ENCODE data around the gene SLC6A7.

The SLC6A7 gene

GRCh38 chr5:150176745-150177477, 13.0 kb upstream of the SLC6A7 start:
- Mint-ChIP-seq H3K4me3 (no peak overlapping the region), H3K4me1 (ENCODE audit: low read depth) (no peaks in the 10 kb centered on the region), H3K27ac (no peak overlapping the region), H3K27me3 (peaks cover 7% of the 10 kb centered on the region), H3K36me3 (no peaks in the 10 kb centered on the region), H3K9me3 (ENCODE audit: low read depth) (no peaks in the 10 kb centered on the region)

- Mint-ChIP-seq H3K9me3 (ENCODE audit: low read depth) (no peaks in the 10 kb centered on the region), H3K4me1 (ENCODE audit: low read depth) (no peaks in the 10 kb centered on the region), H3K27me3 (peaks cover 4% of the 10 kb centered on the region)
Observed at GRCh38 chr5:150177721-150178120, 12.1 kb upstream of the SLC6A7 start.

GRCh38 chr5:150178262-150178661, 11.6 kb upstream of the SLC6A7 start:
- H3K27ac Mint-ChIP-seq = no peak overlapping the region
- H3K27me3 Mint-ChIP-seq = peaks cover 3% of the 10 kb centered on the region
- no peak overlapping the region for H3K4me3 Mint-ChIP-seq
- H3K4me1 Mint-ChIP-seq (ENCODE audit: low read depth) = no peaks in the 10 kb centered on the region
- H3K36me3 Mint-ChIP-seq = no peaks in the 10 kb centered on the region
- no peaks in the 10 kb centered on the region for H3K9me3 Mint-ChIP-seq (ENCODE audit: low read depth)

More at GRCh38 chr5:150177721-150178120, 12.1 kb upstream of the SLC6A7 start:
- H3K36me3 Mint-ChIP-seq = no peaks in the 10 kb centered on the region
- H3K4me3 Mint-ChIP-seq = no peak overlapping the region
- H3K27ac Mint-ChIP-seq = no peak overlapping the region

- no peaks in the 10 kb centered on the region for H3K9me3 Mint-ChIP-seq (ENCODE audit: low read depth)
Observed at GRCh38 chr5:150179019-150179620, 10.7 kb upstream of the SLC6A7 start.

GRCh38 chr5:150180241-150181026, 9.4 kb upstream of the SLC6A7 start:
- H3K27me3 Mint-ChIP-seq = peaks cover 1% of the 10 kb centered on the region
- no peak overlapping the region for H3K27ac Mint-ChIP-seq
- H3K4me1 Mint-ChIP-seq (ENCODE audit: low read depth) = no peaks in the 10 kb centered on the region
- H3K9me3 Mint-ChIP-seq (ENCODE audit: low read depth) = no peaks in the 10 kb centered on the region
- no peak overlapping the region for H3K4me3 Mint-ChIP-seq
- no peaks in the 10 kb centered on the region for H3K36me3 Mint-ChIP-seq

More at GRCh38 chr5:150179019-150179620, 10.7 kb upstream of the SLC6A7 start:
- Mint-ChIP-seq H3K4me1 (ENCODE audit: low read depth) (no peaks in the 10 kb centered on the region), H3K27ac (no peak overlapping the region), H3K4me3 (no peak overlapping the region), H3K36me3 (no peaks in the 10 kb centered on the region), H3K27me3 (peaks cover 1% of the 10 kb centered on the region)

- Mint-ChIP-seq H3K9me3 (ENCODE audit: low read depth) (no peaks in the 10 kb centered on the region), H3K4me3 (no peak overlapping the region), H3K27ac (no peak overlapping the region), H3K27me3 (peaks cover 1% of the 10 kb centered on the region), H3K36me3 (no peaks in the 10 kb centered on the region), H3K4me1 (ENCODE audit: low read depth) (no peaks in the 10 kb centered on the region)
Observed at GRCh38 chr5:150181027-150181426, 8.8 kb upstream of the SLC6A7 start.

GRCh38 chr5:150181766-150182545, 7.9 kb upstream of the SLC6A7 start:
- H3K4me1 Mint-ChIP-seq (ENCODE audit: low read depth) = no peaks in the 10 kb centered on the region
- no peaks in the 10 kb centered on the region for H3K9me3 Mint-ChIP-seq (ENCODE audit: low read depth)
- H3K4me3 Mint-ChIP-seq = no peak overlapping the region
- H3K36me3 Mint-ChIP-seq = no peaks in the 10 kb centered on the region
- no peak overlapping the region for H3K27ac Mint-ChIP-seq
- H3K27me3 Mint-ChIP-seq = no peaks in the 10 kb centered on the region

- Mint-ChIP-seq H3K4me1 (ENCODE audit: low read depth) (no peaks in the 10 kb centered on the region), H3K9me3 (ENCODE audit: low read depth) (no peaks in the 10 kb centered on the region), H3K27me3 (peaks cover 1% of the 10 kb centered on the region), H3K27ac (no peak overlapping the region), H3K36me3 (no peaks in the 10 kb centered on the region), H3K4me3 (no peak overlapping the region)
Observed at GRCh38 chr5:150182774-150183173, 7.1 kb upstream of the SLC6A7 start.

GRCh38 chr5:150183436-150183835, 6.4 kb upstream of the SLC6A7 start:
- no peaks in the 10 kb centered on the region for H3K4me1 Mint-ChIP-seq (ENCODE audit: low read depth)
- no peaks in the 10 kb centered on the region for H3K9me3 Mint-ChIP-seq (ENCODE audit: low read depth)
- peaks cover 1% of the 10 kb centered on the region for H3K27me3 Mint-ChIP-seq
- no peak overlapping the region for H3K4me3 Mint-ChIP-seq
- H3K27ac Mint-ChIP-seq = no peak overlapping the region
- H3K36me3 Mint-ChIP-seq = no peaks in the 10 kb centered on the region

- H3K27ac Mint-ChIP-seq = no peak overlapping the region
- H3K36me3 Mint-ChIP-seq = no peaks in the 10 kb centered on the region
- no peaks in the 10 kb centered on the region for H3K9me3 Mint-ChIP-seq (ENCODE audit: low read depth)
- H3K27me3 Mint-ChIP-seq = peaks cover 2% of the 10 kb centered on the region
- no peak overlapping the region for H3K4me3 Mint-ChIP-seq
- H3K4me1 Mint-ChIP-seq (ENCODE audit: low read depth) = no peaks in the 10 kb centered on the region
Observed at GRCh38 chr5:150184006-150184405, 5.9 kb upstream of the SLC6A7 start.

GRCh38 chr5:150184990-150185912, 4.6 kb upstream of the SLC6A7 start:
- no peak overlapping the region for H3K27ac Mint-ChIP-seq
- no peaks in the 10 kb centered on the region for H3K36me3 Mint-ChIP-seq
- no peaks in the 10 kb centered on the region for H3K4me1 Mint-ChIP-seq (ENCODE audit: low read depth)
- H3K9me3 Mint-ChIP-seq (ENCODE audit: low read depth) = no peaks in the 10 kb centered on the region
- no peak overlapping the region for H3K4me3 Mint-ChIP-seq
- H3K27me3 Mint-ChIP-seq = peaks cover 8% of the 10 kb centered on the region

- Mint-ChIP-seq H3K27me3 (peaks cover 13% of the 10 kb centered on the region), H3K4me1 (ENCODE audit: low read depth) (no peaks in the 10 kb centered on the region), H3K27ac (no peak overlapping the region), H3K9me3 (ENCODE audit: low read depth) (no peaks in the 10 kb centered on the region), H3K36me3 (no peaks in the 10 kb centered on the region), H3K4me3 (no peak overlapping the region)
Observed at GRCh38 chr5:150186137-150186536, 3.7 kb upstream of the SLC6A7 start.

- no peaks in the 10 kb centered on the region for H3K4me1 Mint-ChIP-seq (ENCODE audit: low read depth)
- peaks cover 13% of the 10 kb centered on the region for H3K27me3 Mint-ChIP-seq
Observed at GRCh38 chr5:150186897-150187296, 3.0 kb upstream of the SLC6A7 start.

More at GRCh38 chr5:150186897-150187296, 3.0 kb upstream of the SLC6A7 start:
- H3K36me3 Mint-ChIP-seq = no peaks in the 10 kb centered on the region
- H3K9me3 Mint-ChIP-seq (ENCODE audit: low read depth) = no peaks in the 10 kb centered on the region
- no peak overlapping the region for H3K4me3 Mint-ChIP-seq
- no peak overlapping the region for H3K27ac Mint-ChIP-seq

Data from activated naive CD8-positive, alpha-beta T cell (primary cell).